ENCODE results near the gene CKMT1B. TPM values are rescaled to one million over a fixed set of nuclear protein-coding genes. Genes with fewer than 3 reads are reported as not detected.
"Not testable (repeated sequence)": the region's sequence is repeated elsewhere in the genome, so short reads cannot be mapped to it uniquely, and the experiment has no call there.

Gene CKMT1B
- total RNA-seq, 1 donor from 2014 or later: 19.0 TPM

- DNase-seq (ENCODE audit: low read depth) (no peak), FAIRE-seq (no peak)
- H3K27me3 ChIP-seq (ENCODE audit: control insufficient read depth, insufficient read depth, low read length): no peaks in the 10 kb centered on the region
- peaks cover 5% of the 10 kb centered on the region for H3K36me3 ChIP-seq (ENCODE audit: control insufficient read depth, insufficient read depth, low read length)
- no peak for TF ChIP-seq CTCF (IDR thresholded peaks at IDR 0.05; ENCODE audit: insufficient read depth, low read length, severe bottlenecking)
- H3K4me3 ChIP-seq (ENCODE audit: low read depth, low read length): no peak overlapping the region
Measured at GRCh38 chr15:43552986-43553385, 40.8 kb upstream of the CKMT1B start.

DNA sequence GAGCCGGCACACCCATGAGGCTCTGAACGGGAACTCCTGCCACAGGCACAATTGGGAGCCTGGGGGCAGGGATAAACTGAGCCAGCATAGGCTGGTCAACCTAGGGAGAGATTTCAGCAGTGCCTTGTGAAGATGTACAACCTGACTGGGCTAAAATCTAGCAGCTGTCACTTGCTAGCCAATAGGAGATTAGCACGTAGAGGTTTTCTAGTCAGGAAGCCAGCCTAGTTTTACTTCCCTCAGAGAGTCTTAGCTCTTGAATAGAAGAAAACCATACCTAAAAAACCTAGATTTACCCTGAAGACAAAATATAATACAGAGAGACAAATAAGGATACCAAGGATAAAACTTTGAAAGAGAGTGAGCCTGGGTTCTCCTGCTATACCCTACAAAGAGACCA lies 31.1 kb upstream of the CKMT1B start:
- not testable (repeated sequence) for H3K27me3 ChIP-seq (ENCODE audit: control insufficient read depth, insufficient read depth, low read length); H3K36me3 ChIP-seq (ENCODE audit: control insufficient read depth, insufficient read depth, low read length); FAIRE-seq; DNase-seq (ENCODE audit: low read depth); H3K4me3 ChIP-seq (ENCODE audit: low read depth, low read length)

GRCh38 chr15:43563793-43564192 lies 30.0 kb upstream of the CKMT1B start:
- not testable (repeated sequence) for H3K4me3 ChIP-seq (ENCODE audit: low read depth, low read length); DNase-seq (ENCODE audit: low read depth); H3K36me3 ChIP-seq (ENCODE audit: control insufficient read depth, insufficient read depth, low read length); H3K27me3 ChIP-seq (ENCODE audit: control insufficient read depth, insufficient read depth, low read length)
- peak; percentile 50 for FAIRE-seq

- not testable (repeated sequence) for FAIRE-seq; H3K27me3 ChIP-seq (ENCODE audit: control insufficient read depth, insufficient read depth, low read length)
Measured at GRCh38 chr15:43566615-43567014, 27.2 kb upstream of the CKMT1B start.

DNA sequence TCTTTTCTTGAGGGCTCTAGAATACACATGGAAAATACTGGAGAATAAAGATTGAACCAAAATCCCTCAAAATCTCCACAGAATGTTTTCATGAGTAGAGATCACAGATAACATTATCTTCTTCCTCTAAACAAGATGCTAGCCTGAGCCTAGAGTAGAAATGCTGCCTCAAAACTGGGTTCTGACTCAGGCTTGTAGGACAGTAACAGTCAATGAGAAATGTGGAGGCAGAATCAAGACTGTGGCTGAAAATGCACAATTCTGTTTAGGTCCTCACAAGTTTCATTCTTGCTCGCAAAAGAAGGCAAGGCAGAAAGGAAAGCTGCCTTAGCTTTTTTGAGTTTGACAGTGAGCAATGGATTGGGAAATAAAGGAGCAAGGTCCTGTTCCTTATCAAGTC lies 19.2 kb upstream of the CKMT1B start:
- H3K27me3 ChIP-seq (ENCODE audit: control insufficient read depth, insufficient read depth, low read length); DNase-seq (ENCODE audit: low read depth); FAIRE-seq; H3K36me3 ChIP-seq (ENCODE audit: control insufficient read depth, insufficient read depth, low read length); H3K4me3 ChIP-seq (ENCODE audit: low read depth, low read length): not testable (repeated sequence)

More at GRCh38 chr15:43566615-43567014, 27.2 kb upstream of the CKMT1B start:
- not testable (repeated sequence) for DNase-seq (ENCODE audit: low read depth); H3K36me3 ChIP-seq (ENCODE audit: control insufficient read depth, insufficient read depth, low read length); H3K4me3 ChIP-seq (ENCODE audit: low read depth, low read length)

GRCh38 chr15:43589778-43590466 lies 3.9 kb upstream of the CKMT1B start, which contains the start of gene PPIP5K1:
Gene PPIP5K1 (minus strand): TSS chr15:43590208. CDS start chr15:43584504, 5,704 bp downstream.
- H3K4me3 ChIP-seq (ENCODE audit: low read depth, low read length); FAIRE-seq; H3K27me3 ChIP-seq (ENCODE audit: control insufficient read depth, insufficient read depth, low read length); DNase-seq (ENCODE audit: low read depth); H3K36me3 ChIP-seq (ENCODE audit: control insufficient read depth, insufficient read depth, low read length): not testable (repeated sequence)

DNA sequence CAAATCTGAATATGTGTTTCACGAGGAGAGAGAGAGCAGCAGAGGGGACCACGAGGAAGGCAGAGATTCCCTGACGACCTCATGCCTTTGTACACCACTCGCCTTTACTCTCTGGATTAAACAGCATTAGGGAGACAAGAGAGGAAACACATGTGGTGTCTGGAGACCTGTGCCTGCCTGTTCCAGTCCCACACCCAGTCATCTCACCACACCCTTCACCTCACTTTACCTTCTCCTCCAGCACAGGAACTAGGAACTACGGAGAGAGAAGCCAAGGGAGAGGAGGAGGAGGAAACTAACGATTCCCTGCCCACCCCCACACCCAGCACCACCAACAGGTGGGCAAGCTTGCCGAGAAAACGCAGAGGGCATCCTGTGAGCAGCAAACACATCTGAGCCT lies 986 bp upstream of the CKMT1B start:
- not testable (repeated sequence) for H3K27me3 ChIP-seq (ENCODE audit: control insufficient read depth, insufficient read depth, low read length); H3K36me3 ChIP-seq (ENCODE audit: control insufficient read depth, insufficient read depth, low read length); H3K4me3 ChIP-seq (ENCODE audit: low read depth, low read length); DNase-seq (ENCODE audit: low read depth)
- FAIRE-seq: peak; percentile 93

DNA sequence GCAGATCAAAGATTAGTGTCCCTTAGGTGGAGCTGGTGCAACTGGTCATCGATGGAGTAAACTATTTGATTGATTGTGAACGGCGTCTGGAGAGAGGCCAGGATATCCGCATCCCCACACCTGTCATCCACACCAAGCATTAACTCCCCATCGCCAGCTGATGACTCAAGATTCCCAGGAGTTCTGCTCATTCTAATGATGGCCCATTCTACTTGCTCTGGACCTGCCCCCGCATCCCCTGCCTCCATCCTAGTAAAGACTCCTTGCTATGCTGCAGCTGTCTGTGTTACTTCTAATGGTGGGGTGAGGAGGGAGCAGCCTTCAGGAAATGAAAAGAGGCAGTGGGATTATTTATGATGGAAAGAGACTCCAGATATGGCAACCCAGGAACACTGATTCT lies 5.3 kb downstream of the CKMT1B start:
- not testable (repeated sequence) for H3K36me3 ChIP-seq (ENCODE audit: control insufficient read depth, insufficient read depth, low read length); DNase-seq (ENCODE audit: low read depth); FAIRE-seq; H3K27me3 ChIP-seq (ENCODE audit: control insufficient read depth, insufficient read depth, low read length); H3K4me3 ChIP-seq (ENCODE audit: low read depth, low read length)

DNA sequence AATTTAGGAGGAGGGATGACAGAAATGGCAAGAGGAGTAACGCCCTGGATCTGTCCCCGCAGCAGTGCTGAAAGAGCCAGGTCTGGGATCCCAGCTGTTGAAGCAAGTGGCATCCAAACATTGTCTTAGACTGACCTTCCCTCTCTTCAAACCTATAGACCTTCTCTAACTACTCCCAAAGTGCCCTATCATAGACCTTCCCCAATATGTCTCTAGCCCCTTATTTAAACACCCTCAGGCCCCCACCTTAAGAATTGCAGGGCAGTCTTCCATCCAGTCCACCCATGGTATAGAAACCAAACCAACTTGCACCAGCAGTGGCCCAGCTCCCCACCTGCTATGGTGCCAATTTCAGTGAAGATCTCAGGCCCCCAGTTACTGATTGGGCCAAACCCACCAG lies 6.4 kb downstream of the CKMT1B start:
- DNase-seq (ENCODE audit: low read depth); H3K36me3 ChIP-seq (ENCODE audit: control insufficient read depth, insufficient read depth, low read length); H3K27me3 ChIP-seq (ENCODE audit: control insufficient read depth, insufficient read depth, low read length); FAIRE-seq; H3K4me3 ChIP-seq (ENCODE audit: low read depth, low read length): not testable (repeated sequence)

DNA sequence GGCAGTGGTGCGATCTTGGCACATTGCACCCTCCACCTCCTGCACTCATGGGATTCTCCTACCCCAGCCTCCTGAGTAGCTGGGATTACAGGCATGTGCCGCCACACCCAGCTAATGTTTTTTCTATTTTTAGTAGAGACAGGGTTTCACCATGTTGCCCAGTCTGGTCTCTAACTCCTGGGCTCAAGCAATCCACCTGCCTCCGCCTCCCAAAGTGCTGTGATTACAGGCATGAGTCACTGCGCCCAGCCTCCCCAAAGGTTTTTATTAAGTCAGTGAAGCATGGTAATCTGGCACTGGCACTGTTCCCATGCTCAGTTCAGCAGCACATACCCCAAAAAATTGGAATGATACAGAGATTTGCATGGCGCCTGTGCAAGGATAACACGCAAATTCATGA lies 8.4 kb downstream of the CKMT1B start:
- H3K27me3 ChIP-seq (ENCODE audit: control insufficient read depth, insufficient read depth, low read length); H3K36me3 ChIP-seq (ENCODE audit: control insufficient read depth, insufficient read depth, low read length); FAIRE-seq; H3K4me3 ChIP-seq (ENCODE audit: low read depth, low read length): not testable (repeated sequence)
- peak; percentile 48 for DNase-seq (ENCODE audit: low read depth)

DNA sequence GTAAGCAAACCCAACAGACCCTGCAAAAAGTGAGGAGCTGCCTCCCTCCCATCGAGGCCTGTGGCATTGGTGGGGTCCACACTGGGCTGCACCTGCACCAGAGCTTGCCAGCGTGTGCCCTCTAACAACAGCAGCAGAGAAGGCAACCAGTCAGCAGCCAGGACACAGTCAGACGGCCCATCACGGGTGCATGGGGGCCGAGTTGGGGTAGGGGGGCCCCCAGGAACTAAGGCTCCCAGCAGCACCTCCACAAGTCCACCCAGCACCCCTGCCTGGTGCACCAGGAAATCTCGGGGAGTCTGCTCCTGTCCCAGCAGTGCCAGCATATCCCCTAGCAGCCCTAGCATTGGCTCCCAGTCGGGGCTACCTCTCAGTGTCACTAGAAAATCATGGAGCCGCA lies 23.9 kb downstream of the CKMT1B start:
- not testable (repeated sequence) for H3K36me3 ChIP-seq (ENCODE audit: control insufficient read depth, insufficient read depth, low read length); H3K27me3 ChIP-seq (ENCODE audit: control insufficient read depth, insufficient read depth, low read length); DNase-seq (ENCODE audit: low read depth); FAIRE-seq; H3K4me3 ChIP-seq (ENCODE audit: low read depth, low read length)

DNA sequence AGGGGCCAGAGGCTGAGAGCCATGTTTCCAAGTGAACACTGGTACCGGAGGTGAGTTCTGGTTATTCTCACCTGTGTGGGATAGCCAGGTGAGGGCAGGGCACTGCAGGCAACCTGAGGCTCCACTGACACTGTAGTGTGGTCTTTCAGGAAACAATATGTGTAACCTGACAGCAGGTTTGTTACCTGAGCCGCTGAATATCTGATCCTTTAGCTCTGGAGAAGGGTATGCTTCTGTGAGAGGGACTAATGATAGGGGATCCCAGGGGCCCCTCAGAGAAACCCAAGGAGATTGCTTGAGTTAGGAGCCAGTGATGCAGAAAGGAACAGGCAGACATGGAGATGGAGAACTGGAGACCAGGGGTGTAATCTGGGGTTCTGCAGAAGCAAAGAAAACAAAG lies 24.9 kb downstream of the CKMT1B start, which contains the start of gene STRC:
TSS of gene STRC (minus strand) at position 101 of the 400 bp plus-strand sequence. CDS start at position 23, 78 bp downstream.
- not testable (repeated sequence) for H3K36me3 ChIP-seq (ENCODE audit: control insufficient read depth, insufficient read depth, low read length); H3K27me3 ChIP-seq (ENCODE audit: control insufficient read depth, insufficient read depth, low read length); DNase-seq (ENCODE audit: low read depth); H3K4me3 ChIP-seq (ENCODE audit: low read depth, low read length)
- peak; percentile 28 for FAIRE-seq

- H3K27me3 ChIP-seq (ENCODE audit: control insufficient read depth, insufficient read depth, low read length); H3K36me3 ChIP-seq (ENCODE audit: control insufficient read depth, insufficient read depth, low read length); H3K4me3 ChIP-seq (ENCODE audit: low read depth, low read length); DNase-seq (ENCODE audit: low read depth): not testable (repeated sequence)
- peak; percentile 97 for FAIRE-seq
Measured at GRCh38 chr15:43622068-43622799, 28.4 kb downstream of the CKMT1B start.
